NCI-H1105 (cell line): ENCODE results near the gene TXN2.
"Not testable (repeated sequence)": the region's sequence is repeated elsewhere in the genome, so short reads cannot be mapped to it uniquely, and the experiment has no call there.

Experiments
- DNase-seq: peaks from one replicate; lab custom pipeline; 2025; lab: John Stamatoyannopoulos, UW

The TXN2 gene

GRCh38 chr22:36431977-36432376 lies 49.5 kb downstream of the TXN2 start:
- no peak for DNase-seq

DNA sequence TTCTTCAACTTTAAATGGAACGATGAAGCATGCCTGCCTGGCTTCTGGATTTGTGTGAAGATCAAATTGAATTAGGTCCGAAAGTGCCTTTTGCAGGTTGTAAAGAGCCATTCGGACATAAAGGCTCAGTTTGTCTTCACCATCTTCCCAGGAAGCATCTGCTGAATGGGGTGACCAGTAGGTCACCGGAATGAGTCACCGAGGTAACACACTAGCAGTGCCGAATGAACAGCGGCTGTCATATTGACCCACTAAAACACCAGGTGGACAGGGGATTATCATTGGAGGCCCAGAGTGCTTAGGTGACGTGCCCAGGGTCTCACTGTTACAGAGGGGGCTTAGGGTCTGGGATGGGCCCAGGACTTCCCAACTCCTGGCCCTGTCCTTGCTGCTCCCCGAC lies 50.6 kb downstream of the TXN2 start:
- DNase-seq: no peak

GRCh38 chr22:36427952-36428351 lies 53.5 kb downstream of the TXN2 start:
- DNase-seq: not testable (repeated sequence)

DNA sequence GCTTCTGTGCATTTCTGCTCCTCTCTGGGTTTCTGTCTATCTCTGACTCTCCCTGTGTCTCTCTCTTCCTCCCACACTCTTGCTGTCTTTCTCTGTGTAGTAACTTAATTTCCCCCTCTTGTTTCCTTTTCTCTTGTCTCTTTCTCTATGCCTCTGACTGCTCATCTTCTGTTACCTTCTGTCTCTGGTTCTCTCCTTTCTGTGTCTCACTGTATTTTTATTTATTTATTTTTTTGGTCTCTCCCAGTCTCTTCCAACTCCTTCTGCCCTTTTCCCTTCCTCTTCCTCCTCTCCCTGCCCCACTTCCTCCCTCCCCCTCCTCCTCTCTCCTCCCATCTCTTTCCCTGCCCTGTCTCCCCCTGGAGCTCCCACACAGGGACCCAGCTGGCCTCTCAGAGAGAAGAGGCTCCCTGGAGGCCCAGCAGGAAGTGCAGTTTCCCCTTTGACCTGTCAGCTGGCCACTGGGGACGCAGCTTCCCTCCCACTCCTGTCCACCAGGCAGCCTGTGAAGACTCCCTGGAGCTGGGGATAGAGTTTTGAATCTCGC lies 55.4 kb downstream of the TXN2 start:
- DNase-seq: no peak

GRCh38 chr22:36424901-36425579 lies 56.4 kb downstream of the TXN2 start:
- no peak for DNase-seq

GRCh38 chr22:36424466-36424865 lies 57.0 kb downstream of the TXN2 start:
- not testable (repeated sequence) for DNase-seq

- no peak for DNase-seq
Measured at GRCh38 chr22:36423461-36424404, 57.7 kb downstream of the TXN2 start.

DNA sequence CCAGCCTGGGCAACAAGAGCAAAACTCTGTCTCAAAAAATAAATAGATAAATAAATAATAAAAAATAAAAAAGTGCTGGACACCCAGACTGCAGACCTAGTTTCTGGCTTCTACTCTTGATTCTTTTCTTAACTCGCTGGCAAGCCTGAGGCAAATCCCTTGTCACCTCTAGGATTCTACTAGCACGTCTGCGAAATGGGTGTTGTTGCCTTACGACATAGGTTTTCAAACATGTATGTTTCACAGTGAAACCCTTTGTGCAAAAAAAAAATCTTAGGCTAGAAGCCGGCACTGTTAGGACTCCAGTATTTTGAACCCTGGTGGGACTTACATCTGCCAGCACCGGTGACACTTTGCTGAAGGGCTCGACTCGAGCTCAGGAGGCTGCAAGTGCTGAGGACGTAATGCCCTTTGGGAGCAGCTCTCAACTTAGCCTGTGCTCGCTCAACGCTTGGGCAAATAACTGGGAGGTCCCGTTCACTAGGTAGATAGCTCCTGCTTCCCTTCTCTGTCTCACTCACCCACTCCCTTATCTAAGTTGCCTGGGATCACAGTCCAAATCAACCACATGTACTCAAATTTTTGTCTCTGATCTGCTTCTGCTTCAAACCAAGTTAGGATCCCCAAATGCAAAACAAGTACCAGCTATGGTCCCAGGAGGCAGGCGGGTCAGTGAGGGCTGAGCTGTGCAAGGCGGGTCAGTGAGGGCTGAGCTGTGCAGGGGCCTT lies 59.0 kb downstream of the TXN2 start:
- DNase-seq: no peak

DNA sequence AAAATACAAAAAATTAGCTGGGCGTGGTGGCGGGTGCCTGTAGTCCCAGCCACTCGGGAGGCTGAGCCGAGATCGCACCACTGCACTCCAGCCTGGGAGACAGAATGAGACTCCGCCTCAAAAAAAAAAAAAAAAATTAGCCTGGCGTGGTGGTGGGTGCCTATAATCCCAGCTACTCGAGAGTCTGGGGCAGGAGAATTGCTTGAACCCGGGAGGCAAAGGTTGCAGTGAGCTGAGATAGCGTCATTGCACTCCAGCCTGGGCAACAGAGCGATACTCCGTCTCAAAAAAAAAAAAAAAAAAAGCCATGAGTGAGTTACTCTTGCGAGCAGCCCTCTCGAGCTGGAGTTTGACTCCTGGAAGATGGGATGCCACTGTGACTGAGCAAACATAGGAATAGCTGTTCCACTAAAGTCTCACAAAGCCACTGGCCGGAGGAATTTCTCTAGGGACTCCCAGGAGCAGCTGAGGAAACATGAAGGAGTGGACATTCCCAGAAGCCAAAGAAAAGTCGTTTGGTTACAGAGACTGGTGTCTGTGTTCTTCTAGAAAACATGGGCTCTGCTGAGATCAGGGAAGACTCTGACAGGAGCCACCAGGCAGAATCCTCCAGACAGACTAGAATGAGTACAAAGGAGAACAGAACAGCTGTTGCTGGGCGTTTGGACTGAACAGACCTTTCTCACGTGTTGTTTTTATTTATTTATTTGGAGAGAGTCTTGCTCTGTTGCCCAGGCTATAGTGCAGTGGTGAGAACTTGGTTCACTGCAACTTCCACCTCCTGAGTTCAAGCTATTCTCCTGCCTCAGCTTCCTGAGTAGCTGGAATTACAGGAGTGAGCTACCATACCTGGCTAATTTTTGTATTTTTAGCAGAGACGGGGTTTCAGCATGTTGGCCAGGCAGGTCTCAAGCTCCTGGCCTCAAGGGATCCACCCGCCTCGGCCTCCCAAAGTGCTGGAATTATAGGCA lies 61.2 kb downstream of the TXN2 start:
- no peak for DNase-seq

DNA sequence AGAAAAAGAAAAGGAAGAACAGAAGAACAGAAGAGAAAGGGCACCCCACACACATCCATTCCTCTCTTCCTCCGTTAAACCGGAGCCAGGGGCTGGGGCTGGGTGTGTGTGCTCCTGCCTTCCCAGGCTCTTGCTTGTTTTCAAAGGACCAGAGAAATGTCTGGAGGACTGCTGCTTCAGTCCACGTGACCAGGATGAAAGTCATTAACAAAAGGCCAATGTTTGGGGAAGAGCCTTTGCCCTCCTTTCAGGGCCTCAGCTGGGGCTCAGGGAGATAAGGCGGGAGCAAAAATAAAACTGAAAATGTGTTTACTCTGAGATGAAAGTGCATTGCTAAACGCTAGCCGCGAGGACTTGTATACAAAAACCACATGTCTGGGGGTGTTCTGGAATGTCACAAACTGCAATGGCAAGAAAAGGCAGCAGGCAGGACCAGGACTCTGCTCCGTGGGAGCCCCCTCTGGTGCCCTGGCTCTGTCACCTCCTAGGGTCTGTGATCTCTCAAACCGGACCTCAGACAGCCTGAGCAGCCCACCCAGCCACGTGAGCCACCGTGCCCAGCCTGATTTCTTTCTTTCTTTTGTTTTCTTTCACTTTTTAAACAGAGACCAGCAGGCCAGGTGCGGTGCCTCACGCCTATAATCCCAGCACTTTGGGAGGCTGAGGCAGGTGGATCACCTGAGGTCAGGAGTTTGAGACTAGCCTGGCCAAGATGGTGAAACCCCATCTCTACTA lies 62.1 kb downstream of the TXN2 start:
- no peak for DNase-seq

DNA sequence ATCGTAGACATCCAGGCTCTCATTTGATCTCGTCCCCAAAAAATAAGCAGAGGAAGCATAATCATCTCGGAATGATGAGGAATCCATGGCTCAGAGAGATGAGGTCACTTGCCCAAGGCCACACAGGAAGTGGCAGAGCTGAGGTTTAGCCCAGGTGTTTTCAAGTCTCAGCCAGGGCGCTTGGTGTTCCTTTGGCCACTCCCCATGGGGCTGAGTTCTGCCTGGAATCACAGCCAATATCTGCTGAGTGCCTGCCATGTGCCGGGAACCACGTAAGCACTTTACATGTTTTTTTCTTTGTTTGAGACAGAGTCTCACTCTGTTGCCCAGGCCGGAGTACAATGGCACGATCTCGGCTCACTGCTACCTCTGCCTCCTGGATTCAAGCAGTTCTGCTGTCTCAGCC lies 64.2 kb downstream of the TXN2 start:
- no peak for DNase-seq
